H1 (cell line): ENCODE results near the gene ACOX1.

ENCODE experiments used
- EP300 ChIP-seq, 2 experiments: IDR thresholded peaks; 1 replicate in 1 of 2; 2 replicates in 1 of 2; pipeline ENCODE4 v1.6.1; 2011 to 2012; ENCODE audit warnings: low read depth in 2 of 2, low read length in 2 of 2, mild to moderate bottlenecking in 2 of 2, borderline replicate concordance in 1 of 2, inconsistent platforms in 1 of 2, moderate library complexity in 1 of 2
- KDM1A ChIP-seq: fragments of 200-600, 300-600 bp; sonication (generic); IDR thresholded peaks from 2 replicates; pipeline ENCODE4 v1.7.1; 2016; ENCODE audit warnings: mild to moderate bottlenecking, low read length, borderline replicate concordance
- RFX5 ChIP-seq: IDR thresholded peaks from 2 replicates; pipeline ENCODE4 v1.6.1; 2011; ENCODE audit warnings: low read depth, low read length, improper control_type of control experiment, borderline replicate concordance
- SIN3A ChIP-seq, 2 experiments: IDR thresholded peaks in 1 of 2; conservative IDR thresholded peaks in 1 of 2; 2 replicates each; pipeline ENCODE4 v1.6.1; 2011 to 2012; ENCODE audit warnings: low read length in 2 of 2, improper control_type of control experiment in 1 of 2, low read depth in 1 of 2, mild to moderate bottlenecking in 1 of 2
- TEAD4 ChIP-seq: IDR thresholded peaks from 2 replicates; pipeline ENCODE4 v1.6.1; 2012; ENCODE audit warnings: low read depth, low read length, inconsistent platforms, mixed read lengths
- TF ChIP-seq, protein P1 (sequence below), 3 experiments: IDR thresholded peaks; 1 replicate in 2 of 3; 2 replicates in 1 of 3; pipeline versions ENCODE4 v1.5.1 to v1.6.1; 2011; ENCODE audit warnings: low read length in 3 of 3, mild to moderate bottlenecking in 3 of 3, inconsistent platforms in 2 of 3, low read depth in 1 of 3, moderate library complexity in 1 of 3; ENCODE audit not compliant: insufficient read depth in 1 of 3; ENCODE audit errors: control extremely low read depth in 1 of 3

DNA sequence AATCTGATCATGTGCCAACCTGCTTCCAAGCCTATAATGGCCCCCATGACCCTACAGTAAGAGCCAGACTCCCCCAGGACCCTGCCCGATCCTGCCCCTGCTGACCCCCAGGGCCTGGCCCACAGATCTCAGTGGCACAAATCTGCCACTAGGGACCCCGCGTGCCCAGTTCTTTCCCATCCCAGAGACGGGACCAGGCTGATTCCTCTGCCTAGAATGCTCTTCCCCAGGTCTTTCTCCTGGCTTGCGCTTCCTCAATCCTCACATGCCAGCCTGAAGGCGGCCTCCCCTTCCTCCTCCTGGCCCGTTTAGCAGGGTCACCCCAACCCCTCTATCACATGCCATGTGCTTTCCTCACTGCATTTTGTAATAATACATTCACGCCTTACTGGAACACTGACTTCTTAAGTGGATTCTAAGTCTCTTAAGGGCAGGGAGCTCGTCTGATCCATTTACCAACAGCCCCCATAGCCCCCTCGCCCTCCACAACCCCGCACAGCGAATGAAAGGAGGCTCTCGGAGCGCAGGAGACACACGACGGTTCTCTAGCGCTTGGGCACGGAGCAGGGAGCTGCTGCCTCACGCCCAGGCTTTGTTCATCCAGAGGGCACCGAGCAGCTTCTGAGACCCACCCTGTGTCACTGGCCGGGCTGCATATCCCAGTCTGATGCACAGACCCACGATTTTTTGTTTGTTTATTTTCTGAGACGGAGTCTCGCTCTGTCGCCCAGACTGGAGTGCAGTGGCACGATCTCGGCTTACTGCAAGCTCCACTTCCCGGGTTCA lies 83.4 kb downstream of the ACOX1 start:
- TF ChIP-seq SIN3A (conservative IDR thresholded peaks at IDR 0.05 in 1 of 2, IDR thresholded peaks at IDR 0.05 in 1 of 2; ENCODE audit: low read depth in 1 of 2, low read length in 2 of 2) (no peak), KDM1A (no peak), RFX5 (no peak), TEAD4 (peak; percentile 45; the same call in 1 of the 2 replicates), EP300 (IDR thresholded peaks at IDR 0.05; ENCODE audit: borderline replicate concordance in 1 of 2, low read depth in 2 of 2, low read length in 2 of 2) (no peak)
- TF ChIP-seq, protein P1, sequence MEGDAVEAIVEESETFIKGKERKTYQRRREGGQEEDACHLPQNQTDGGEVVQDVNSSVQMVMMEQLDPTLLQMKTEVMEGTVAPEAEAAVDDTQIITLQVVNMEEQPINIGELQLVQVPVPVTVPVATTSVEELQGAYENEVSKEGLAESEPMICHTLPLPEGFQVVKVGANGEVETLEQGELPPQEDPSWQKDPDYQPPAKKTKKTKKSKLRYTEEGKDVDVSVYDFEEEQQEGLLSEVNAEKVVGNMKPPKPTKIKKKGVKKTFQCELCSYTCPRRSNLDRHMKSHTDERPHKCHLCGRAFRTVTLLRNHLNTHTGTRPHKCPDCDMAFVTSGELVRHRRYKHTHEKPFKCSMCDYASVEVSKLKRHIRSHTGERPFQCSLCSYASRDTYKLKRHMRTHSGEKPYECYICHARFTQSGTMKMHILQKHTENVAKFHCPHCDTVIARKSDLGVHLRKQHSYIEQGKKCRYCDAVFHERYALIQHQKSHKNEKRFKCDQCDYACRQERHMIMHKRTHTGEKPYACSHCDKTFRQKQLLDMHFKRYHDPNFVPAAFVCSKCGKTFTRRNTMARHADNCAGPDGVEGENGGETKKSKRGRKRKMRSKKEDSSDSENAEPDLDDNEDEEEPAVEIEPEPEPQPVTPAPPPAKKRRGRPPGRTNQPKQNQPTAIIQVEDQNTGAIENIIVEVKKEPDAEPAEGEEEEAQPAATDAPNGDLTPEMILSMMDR (IDR thresholded peaks at IDR 0.05; ENCODE audit: control extremely low read depth in 1 of 3, insufficient read depth in 1 of 3, low read depth in 1 of 3, low read length in 3 of 3), result peak; percentile 49 to 71 (median 70)
